ENCODE results near the gene GREB1. TPM values are rescaled to one million over a fixed set of nuclear protein-coding genes. Genes with fewer than 3 reads are reported as not detected.

GREB1 gene
- total and polyA plus RNA-seq, 2 experiments from 2014 or later, result 12.0 to 35.0 TPM

- no peak overlapping the region for H2AFZ ChIP-seq
- H3K79me2 ChIP-seq (replicated peaks; ENCODE audit: insufficient read depth), result peaks cover 33% of the 10 kb centered on the region
- H3K4me1 ChIP-seq (ENCODE audit: insufficient read depth), result peaks cover 52% of the 10 kb centered on the region
- H3K27me3 ChIP-seq (ENCODE audit: insufficient read depth), result no peaks in the 10 kb centered on the region
- H3K27ac ChIP-seq (ENCODE audit: low read depth), result peak overlapping the region; percentile 75
- ATAC-seq (peak; percentile 31), DNase-seq (ENCODE audit: low spot score) (peak; percentile 49)
- H3K9me2 ChIP-seq (ENCODE audit: insufficient read depth), result no peaks in the 10 kb centered on the region
- H3K4me3 ChIP-seq, result peak overlapping the region; percentile 42
- peaks cover 55% of the 10 kb centered on the region for H3K4me1 Mint-ChIP-seq
- no peaks in the 10 kb centered on the region for H3K36me3 ChIP-seq (ENCODE audit: insufficient read depth)
- H3K27me3 Mint-ChIP-seq (ENCODE audit: insufficient read depth, low read depth, poor library complexity), result peaks cover 18% of the 10 kb centered on the region
- TF ChIP-seq POLR2AphosphoS5 (IDR thresholded peaks at IDR 0.05; ENCODE audit: low read depth) (no peak), CTCF (conservative IDR thresholded peaks at IDR 0.05; ENCODE audit: low read depth in 2 of 2) (no peak)
- H3K4me3 Mint-ChIP-seq, result peak overlapping the region; percentile 7; the same call in 2 of the 3 replicates
- peak overlapping the region; percentile 66; the same call in 1 of the 2 replicates for H3K27ac Mint-ChIP-seq
- peak overlapping the region; percentile 73 for H3K4me2 ChIP-seq
- no peaks in the 10 kb centered on the region for H3K9me3 Mint-ChIP-seq
- peaks cover 10% of the 10 kb centered on the region; the same call in 1 of the 2 replicates for H4K20me1 ChIP-seq (replicated peaks; ENCODE audit: insufficient read depth)
- H3F3A ChIP-seq (replicated peaks; ENCODE audit: low read depth), result no peaks in the 10 kb centered on the region
- H3K36me3 Mint-ChIP-seq (ENCODE audit: low read depth), result no peaks in the 10 kb centered on the region; the same call in 2 of the 3 replicates
Observed at GRCh38 chr2:11540148-11540995, 6.5 kb downstream of the GREB1 start.

GRCh38 chr2:11540996-11541692 is 7.3 kb downstream of the GREB1 start:
- Mint-ChIP-seq H3K27ac (no peak overlapping the region; the same call in 1 of the 2 replicates), H3K4me3 (peak overlapping the region; percentile 7; the same call in 2 of the 3 replicates), H3K27me3 (ENCODE audit: insufficient read depth, low read depth, poor library complexity) (peaks cover 18% of the 10 kb centered on the region), H3K36me3 (ENCODE audit: low read depth) (no peaks in the 10 kb centered on the region; the same call in 2 of the 3 replicates), H3K9me3 (no peaks in the 10 kb centered on the region), H3K4me1 (peaks cover 49% of the 10 kb centered on the region)
- Histone ChIP-seq H3K4me3 (no peak overlapping the region; the same call in 1 of the 2 replicates), H3K27ac (ENCODE audit: low read depth) (no peak overlapping the region), H3K27me3 (ENCODE audit: insufficient read depth) (no peaks in the 10 kb centered on the region), H4K20me1 (replicated peaks; ENCODE audit: insufficient read depth) (0 out of 2 replicates have a peak, but pooled peaks cover 10% of the 10 kb centered on the region), H3F3A (replicated peaks; ENCODE audit: low read depth) (no peaks in the 10 kb centered on the region), H2AFZ (no peak overlapping the region), H3K9me2 (ENCODE audit: insufficient read depth) (no peaks in the 10 kb centered on the region), H3K79me2 (replicated peaks; ENCODE audit: insufficient read depth) (peaks cover 33% of the 10 kb centered on the region), H3K36me3 (ENCODE audit: insufficient read depth) (no peaks in the 10 kb centered on the region), H3K4me1 (ENCODE audit: insufficient read depth) (peaks cover 52% of the 10 kb centered on the region), H3K4me2 (peak overlapping the region; percentile 73)
- ATAC-seq, result no peak
- no peak for DNase-seq (ENCODE audit: low spot score)
- TF ChIP-seq JUNB (IDR thresholded peaks at IDR 0.05; ENCODE audit: unreplicated experiment) (no peak), ZNF462 (CRISPR knock-in tag; IDR thresholded peaks at IDR 0.05) (no peak), NANOG (IDR thresholded peaks at IDR 0.05; ENCODE audit: borderline replicate concordance) (no peak), EZH2phosphoT487 (IDR thresholded peaks at IDR 0.05; ENCODE audit: unreplicated experiment) (no peak), EZH2 (IDR thresholded peaks at IDR 0.05; ENCODE audit: low read depth, unreplicated experiment) (no peak), ZNF331 (CRISPR knock-in tag; IDR thresholded peaks at IDR 0.05; ENCODE audit: low read depth) (no peak), ETS1 (IDR thresholded peaks at IDR 0.05) (no peak), POLR2AphosphoS5 (IDR thresholded peaks at IDR 0.05; ENCODE audit: low read depth) (no peak), CREB1 (CRISPR knock-in tag; IDR thresholded peaks at IDR 0.05; ENCODE audit: low read depth) (no peak)
